Activated CD8-positive, alpha-beta memory T cell treated with anti-CD3 and anti-CD28 coated beads, Interleukin-2, amount 50 U/mL, for 24 hours (primary cell): Measurements from ENCODE around the gene SLC9A3.
A peak's percentile ranks its signal among the peaks of the same experiment; 100 is the strongest.
"Not testable (repeated sequence)": the region's sequence is repeated elsewhere in the genome, so short reads cannot be mapped to it uniquely, and the experiment has no call there.

Experiments
- DNase-seq: peaks from one replicate; pipeline ENCODE4 v3.0.0-alpha.2; 2020; ENCODE audit errors: extremely low read depth

The SLC9A3 gene

GRCh38 chr5:476102-476813 lies 48.0 kb downstream of the SLC9A3 start:
- no peak for DNase-seq

- DNase-seq = no peak
These were observed 48.5 kb downstream of the SLC9A3 start for GRCh38 chr5:475704-476101.

- DNase-seq = no peak
These were observed 49.2 kb downstream of the SLC9A3 start for GRCh38 chr5:474840-475661.

GRCh38 chr5:474232-474839 lies 49.9 kb downstream of the SLC9A3 start:
- not testable (repeated sequence) for DNase-seq

GRCh38 chr5:473551-474192 lies 50.6 kb downstream of the SLC9A3 start:
- DNase-seq = no peak

GRCh38 chr5:472656-473550 lies 51.3 kb downstream of the SLC9A3 start:
- peak; percentile 56 for DNase-seq

GRCh38 chr5:472076-472655 lies 52.1 kb downstream of the SLC9A3 start:
- DNase-seq = no peak

- DNase-seq = no peak
These were observed 52.5 kb downstream of the SLC9A3 start for GRCh38 chr5:471750-472058.

GRCh38 chr5:470961-471749 lies 53.1 kb downstream of the SLC9A3 start:
- no peak for DNase-seq

GRCh38 chr5:469752-470483 lies 54.3 kb downstream of the SLC9A3 start:
- no peak for DNase-seq

- no peak for DNase-seq
These were observed 55.8 kb downstream of the SLC9A3 start for GRCh38 chr5:468401-468800.

- DNase-seq = no peak
These were observed 57.5 kb downstream of the SLC9A3 start for GRCh38 chr5:466661-467310.

GRCh38 chr5:465591-466403 lies 58.5 kb downstream of the SLC9A3 start:
- DNase-seq = no peak

- DNase-seq = no peak
These were observed 59.2 kb downstream of the SLC9A3 start for GRCh38 chr5:464843-465590.

- no peak for DNase-seq
These were observed 59.8 kb downstream of the SLC9A3 start for GRCh38 chr5:464446-464842.

- no peak for DNase-seq
These were observed 60.3 kb downstream of the SLC9A3 start for GRCh38 chr5:463952-464351.

- no peak for DNase-seq
These were observed 60.9 kb downstream of the SLC9A3 start for GRCh38 chr5:463301-463700.
